Measurements from ENCODE around the gene EIF3F. TPM values are rescaled to one million over a fixed set of nuclear protein-coding genes. Genes with fewer than 3 reads are reported as not detected.

Gene EIF3F
- total RNA-seq, 2 donors from 2014 or later: 229 to 242 TPM

DNA sequence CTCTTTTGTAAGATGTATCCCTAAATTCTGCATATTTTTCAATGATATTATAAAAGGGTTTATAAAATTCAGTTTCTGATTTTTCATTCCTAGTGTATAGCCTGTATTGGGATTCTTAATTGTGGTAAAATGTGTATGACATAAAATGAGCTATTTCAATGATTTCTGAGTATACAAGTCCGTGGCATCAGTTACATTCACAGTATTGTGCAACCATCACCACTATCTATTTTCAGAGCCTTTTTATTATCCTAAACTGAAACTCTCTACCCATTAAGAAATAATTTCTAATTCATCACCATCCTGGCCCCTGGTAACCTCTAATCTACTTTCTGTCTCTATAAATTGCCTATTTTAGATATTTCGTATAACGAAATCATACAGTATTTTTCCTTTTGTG, 39.8 kb downstream of the EIF3F start:
- Histone ChIP-seq H3K9me3 (no peaks in the 10 kb centered on the region), H3K27ac (no peak overlapping the region), H3K27me3 (no peaks in the 10 kb centered on the region), H3K9ac (ENCODE audit: low read depth in 2 of 2, low read length in 2 of 2) (no peak overlapping the region), H3K4me1 (no peaks in the 10 kb centered on the region), H3K36me3 (no peaks in the 10 kb centered on the region), H3K4me3 (no peak overlapping the region)
- DNase-seq: no peak
- intact Hi-C loops (cut with DNase I): no loop called here
- TF ChIP-seq, protein P1, sequence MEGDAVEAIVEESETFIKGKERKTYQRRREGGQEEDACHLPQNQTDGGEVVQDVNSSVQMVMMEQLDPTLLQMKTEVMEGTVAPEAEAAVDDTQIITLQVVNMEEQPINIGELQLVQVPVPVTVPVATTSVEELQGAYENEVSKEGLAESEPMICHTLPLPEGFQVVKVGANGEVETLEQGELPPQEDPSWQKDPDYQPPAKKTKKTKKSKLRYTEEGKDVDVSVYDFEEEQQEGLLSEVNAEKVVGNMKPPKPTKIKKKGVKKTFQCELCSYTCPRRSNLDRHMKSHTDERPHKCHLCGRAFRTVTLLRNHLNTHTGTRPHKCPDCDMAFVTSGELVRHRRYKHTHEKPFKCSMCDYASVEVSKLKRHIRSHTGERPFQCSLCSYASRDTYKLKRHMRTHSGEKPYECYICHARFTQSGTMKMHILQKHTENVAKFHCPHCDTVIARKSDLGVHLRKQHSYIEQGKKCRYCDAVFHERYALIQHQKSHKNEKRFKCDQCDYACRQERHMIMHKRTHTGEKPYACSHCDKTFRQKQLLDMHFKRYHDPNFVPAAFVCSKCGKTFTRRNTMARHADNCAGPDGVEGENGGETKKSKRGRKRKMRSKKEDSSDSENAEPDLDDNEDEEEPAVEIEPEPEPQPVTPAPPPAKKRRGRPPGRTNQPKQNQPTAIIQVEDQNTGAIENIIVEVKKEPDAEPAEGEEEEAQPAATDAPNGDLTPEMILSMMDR (IDR thresholded peaks at IDR 0.05): no peak

DNA sequence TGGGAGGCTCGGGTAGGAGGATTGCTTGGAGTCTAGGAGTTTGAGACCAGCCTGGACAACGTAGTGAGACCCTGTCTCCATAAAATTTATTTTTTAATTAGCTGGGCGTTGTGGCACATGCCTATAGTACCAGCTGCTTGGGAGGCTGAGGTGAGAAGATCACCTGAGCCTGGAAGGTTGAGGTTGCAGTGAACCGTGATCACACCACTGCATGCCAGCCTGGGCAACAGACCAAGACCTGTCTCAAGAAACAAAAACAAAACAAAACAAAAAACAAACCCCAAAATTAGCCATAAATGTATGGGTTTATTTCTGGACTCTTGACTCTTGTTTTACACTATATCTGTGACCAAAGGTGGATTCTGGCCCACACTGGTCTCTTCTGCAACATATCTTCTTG, 41.6 kb downstream of the EIF3F start:
- no peak overlapping the region for H3K4me3 ChIP-seq
- no peaks in the 10 kb centered on the region for H3K27me3 ChIP-seq
- H3K9ac ChIP-seq (ENCODE audit: low read depth in 2 of 2, low read length in 2 of 2): no peak overlapping the region
- H3K4me1 ChIP-seq: no peaks in the 10 kb centered on the region
- intact Hi-C loops (cut with DNase I): no loop called here
- H3K27ac ChIP-seq: no peak overlapping the region
- no peaks in the 10 kb centered on the region for H3K36me3 ChIP-seq
- no peaks in the 10 kb centered on the region for H3K9me3 ChIP-seq
- no peak for DNase-seq
- TF ChIP-seq, protein P1 (IDR thresholded peaks at IDR 0.05): no peak

DNA sequence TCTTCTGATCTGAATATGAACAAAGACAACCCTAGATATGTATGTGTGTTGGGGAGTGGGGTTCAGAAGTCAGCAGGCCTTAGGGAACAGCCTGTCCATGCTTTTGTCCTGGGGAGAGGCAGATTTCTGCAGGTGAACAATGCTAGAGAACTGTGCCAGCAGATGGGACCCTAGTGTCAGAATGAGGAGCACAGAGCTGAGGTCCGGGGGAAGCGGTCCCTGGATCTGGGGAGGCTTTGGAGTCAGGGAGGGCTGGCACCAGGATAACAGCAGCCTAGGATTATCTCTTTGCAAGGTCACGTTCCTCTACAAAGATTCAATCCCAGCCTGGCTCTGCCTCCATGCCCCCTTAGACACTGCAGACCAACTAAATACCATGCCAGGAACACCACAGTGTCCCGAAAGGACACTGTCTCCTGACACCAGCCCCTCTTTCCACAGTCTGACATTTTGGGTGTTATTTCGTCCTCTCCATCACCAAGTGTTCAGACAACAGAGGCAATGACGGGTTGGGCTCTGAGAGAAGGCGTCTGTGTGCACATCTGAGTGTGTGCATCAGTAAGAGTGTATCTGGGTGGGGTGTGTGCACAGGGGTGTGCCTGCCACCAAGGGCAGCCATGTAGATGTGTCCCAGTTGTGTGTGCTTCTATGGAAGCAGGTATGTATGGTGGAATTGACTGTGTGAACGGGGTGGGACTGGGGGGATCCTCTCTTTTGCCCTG, 43.5 kb downstream of the EIF3F start:
- intact Hi-C loops (cut with DNase I): loop anchor here (5.0 kb wide), 1 partner anchor 67 kb away; no protein-coding TSS in a partner anchor
- H3K27ac ChIP-seq: no peak overlapping the region
- TF ChIP-seq, protein P1 (IDR thresholded peaks at IDR 0.05): no peak
- DNase-seq: no peak
- no peaks in the 10 kb centered on the region for H3K4me1 ChIP-seq
- H3K4me3 ChIP-seq: no peak overlapping the region
- H3K9me3 ChIP-seq: no peaks in the 10 kb centered on the region
- no peak overlapping the region for H3K9ac ChIP-seq (ENCODE audit: low read depth in 2 of 2, low read length in 2 of 2)
- no peaks in the 10 kb centered on the region for H3K27me3 ChIP-seq
- H3K36me3 ChIP-seq: no peaks in the 10 kb centered on the region

DNA sequence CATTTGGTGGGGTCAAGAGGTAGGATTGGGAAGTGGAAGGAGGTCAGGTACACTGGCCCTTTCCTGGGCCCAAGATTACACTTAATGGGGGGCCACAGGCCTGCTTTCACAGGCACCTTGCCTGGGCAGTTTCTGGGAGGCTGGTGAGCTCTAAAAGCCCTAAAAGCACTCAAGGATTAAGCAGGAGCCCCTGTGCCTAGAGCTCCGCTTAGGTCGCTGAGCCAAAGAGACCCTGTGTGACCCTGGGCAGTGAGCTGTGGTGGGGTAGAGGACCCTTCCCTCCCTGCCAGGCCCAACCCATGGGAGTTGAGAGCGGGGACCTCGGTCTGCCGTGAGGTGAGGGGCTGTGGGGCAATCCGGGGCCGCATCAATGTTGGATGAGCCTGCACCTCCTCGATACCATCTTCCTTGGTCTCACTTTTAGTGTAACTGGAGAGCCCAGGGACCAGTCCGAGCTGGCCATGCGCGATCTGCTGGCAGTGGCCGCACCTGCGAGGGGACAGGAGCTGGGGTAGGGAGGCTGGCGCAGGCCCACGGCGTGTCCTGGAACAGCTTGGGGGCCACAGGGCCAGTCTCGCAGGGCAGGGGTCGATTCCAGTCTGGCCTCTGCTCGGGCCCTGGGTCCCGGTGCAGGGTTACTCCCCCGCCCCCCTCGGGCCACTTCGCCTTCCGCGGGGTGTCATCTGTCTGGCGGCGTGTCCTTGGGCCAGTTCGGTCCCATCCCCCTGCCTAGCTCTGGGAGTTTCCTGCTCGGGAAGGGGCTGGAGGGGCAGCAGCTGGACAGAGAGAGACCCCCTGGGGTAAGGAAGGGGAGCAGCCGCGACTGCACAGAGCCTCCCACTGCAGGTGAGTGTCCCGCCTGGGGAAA, 44.3 kb downstream of the EIF3F start:
- no peak overlapping the region for H3K27ac ChIP-seq
- H3K27me3 ChIP-seq: no peaks in the 10 kb centered on the region
- no peaks in the 10 kb centered on the region for H3K4me1 ChIP-seq
- no peak overlapping the region for H3K4me3 ChIP-seq
- no peaks in the 10 kb centered on the region for H3K36me3 ChIP-seq
- DNase-seq: no peak
- H3K9me3 ChIP-seq: no peaks in the 10 kb centered on the region
- TF ChIP-seq, protein P1 (IDR thresholded peaks at IDR 0.05): no peak
- intact Hi-C loops (cut with DNase I): loop anchor here (5.0 kb wide), 1 partner anchor 66 kb away; no protein-coding TSS in a partner anchor
- H3K9ac ChIP-seq (ENCODE audit: low read depth in 2 of 2, low read length in 2 of 2): no peak overlapping the region

DNA sequence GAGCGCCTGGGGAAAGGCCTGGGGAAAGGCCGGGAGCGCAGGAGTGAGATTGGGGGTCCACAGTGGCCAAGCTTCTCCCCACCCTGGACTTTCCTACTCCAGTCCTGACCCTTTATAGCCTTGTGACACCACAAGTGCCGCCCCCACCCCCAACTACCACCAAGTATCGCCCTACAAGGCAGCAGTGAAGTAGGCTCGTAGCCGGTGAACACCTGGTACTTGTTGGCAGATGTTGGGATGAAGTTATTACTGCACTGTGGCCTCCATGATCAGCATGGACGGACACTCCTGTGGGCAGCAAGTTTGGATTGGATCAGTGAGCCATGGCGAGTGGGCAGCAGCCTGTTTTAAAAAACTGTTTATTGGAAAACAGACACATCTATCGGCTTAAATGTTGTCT, 45.0 kb downstream of the EIF3F start:
- TF ChIP-seq, protein P1 (IDR thresholded peaks at IDR 0.05): no peak
- Histone ChIP-seq H3K4me1 (no peaks in the 10 kb centered on the region), H3K36me3 (no peaks in the 10 kb centered on the region), H3K27ac (no peak overlapping the region), H3K27me3 (no peaks in the 10 kb centered on the region), H3K9me3 (no peaks in the 10 kb centered on the region), H3K4me3 (no peak overlapping the region), H3K9ac (ENCODE audit: low read depth in 2 of 2, low read length in 2 of 2) (no peak overlapping the region)
- no peak for DNase-seq
- intact Hi-C loops (cut with DNase I): loop anchor here (5.0 kb wide), 1 partner anchor 65 kb away; no protein-coding TSS in a partner anchor

Measured in colonic mucosa (tissue), 4 donors.